ENCODE measurements around the gene FOXA3. TPM values are rescaled to one million over a fixed set of nuclear protein-coding genes. Genes with fewer than 3 reads are reported as not detected.

FOXA3 gene
- polyA plus RNA-seq, 1 donor (not counting 4 experiments of a cell fraction or from before 2014, with no cell fraction given): not detected

DNA sequence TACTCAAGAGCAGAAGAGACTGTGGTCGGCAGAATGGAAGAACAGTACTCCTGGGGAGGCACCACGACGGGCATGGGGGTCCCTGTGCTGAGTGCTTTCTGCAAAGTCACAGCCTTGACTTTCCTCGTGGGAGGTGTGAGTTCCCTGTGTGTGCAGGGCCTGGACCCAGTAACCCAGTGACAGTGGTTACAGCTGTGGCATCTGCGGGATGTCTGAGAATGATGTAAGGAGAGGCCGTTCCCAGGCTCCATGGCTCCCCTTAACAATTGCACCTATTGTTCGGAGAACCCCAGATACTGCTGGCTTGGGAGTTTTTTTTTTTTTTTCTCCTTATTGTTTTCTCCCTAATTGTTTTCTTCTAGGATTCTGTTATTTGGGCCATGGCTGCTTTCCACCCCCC is 55.6 kb downstream of the FOXA3 start:
- Histone ChIP-seq H3K9me3 (ENCODE audit: control insufficient read depth, low read depth, low read length) (no peaks in the 10 kb centered on the region), H2AFZ (ENCODE audit: control insufficient read depth, low read length) (no peak overlapping the region), H3K36me3 (ENCODE audit: control insufficient read depth in 2 of 2, extremely low read depth in 1 of 2, insufficient read depth in 2 of 2, low read length in 2 of 2) (no peaks in the 10 kb centered on the region), H3K27ac (ENCODE audit: control insufficient read depth, insufficient read depth, low read length) (no peak overlapping the region), H3K4me2 (ENCODE audit: control insufficient read depth, extremely low read depth, insufficient read depth, low read depth, low read length) (no peak overlapping the region), H3K4me3 (ENCODE audit: control insufficient read depth in 2 of 3, extremely low read depth in 1 of 3, insufficient read depth in 2 of 3, low read depth in 1 of 3, low read length in 3 of 3) (no peak overlapping the region), H3K9ac (ENCODE audit: control insufficient read depth, extremely low read depth, insufficient read depth, low read length) (no peak overlapping the region), H3K9me1 (ENCODE audit: control insufficient read depth, extremely low read depth, insufficient read depth, low read length) (no peaks in the 10 kb centered on the region), H4K20me1 (ENCODE audit: control insufficient read depth, extremely low read depth, insufficient read depth, low read length) (no peaks in the 10 kb centered on the region), H3K4me1 (ENCODE audit: control insufficient read depth, extremely low read depth, insufficient read depth, low read length) (no peaks in the 10 kb centered on the region), H3K79me2 (ENCODE audit: control insufficient read depth, insufficient read depth, low read length) (no peaks in the 10 kb centered on the region), H3K27me3 (ENCODE audit: control insufficient read depth, extremely low read depth, insufficient read depth, low read length) (peaks cover 12% of the 10 kb centered on the region)
- FAIRE-seq (no peak), DNase-seq (ENCODE audit: low read depth, low spot score) (no peak)
- TF ChIP-seq EZH2 (IDR thresholded peaks at IDR 0.05; ENCODE audit: low read length): no peak
- TF ChIP-seq, protein P1, sequence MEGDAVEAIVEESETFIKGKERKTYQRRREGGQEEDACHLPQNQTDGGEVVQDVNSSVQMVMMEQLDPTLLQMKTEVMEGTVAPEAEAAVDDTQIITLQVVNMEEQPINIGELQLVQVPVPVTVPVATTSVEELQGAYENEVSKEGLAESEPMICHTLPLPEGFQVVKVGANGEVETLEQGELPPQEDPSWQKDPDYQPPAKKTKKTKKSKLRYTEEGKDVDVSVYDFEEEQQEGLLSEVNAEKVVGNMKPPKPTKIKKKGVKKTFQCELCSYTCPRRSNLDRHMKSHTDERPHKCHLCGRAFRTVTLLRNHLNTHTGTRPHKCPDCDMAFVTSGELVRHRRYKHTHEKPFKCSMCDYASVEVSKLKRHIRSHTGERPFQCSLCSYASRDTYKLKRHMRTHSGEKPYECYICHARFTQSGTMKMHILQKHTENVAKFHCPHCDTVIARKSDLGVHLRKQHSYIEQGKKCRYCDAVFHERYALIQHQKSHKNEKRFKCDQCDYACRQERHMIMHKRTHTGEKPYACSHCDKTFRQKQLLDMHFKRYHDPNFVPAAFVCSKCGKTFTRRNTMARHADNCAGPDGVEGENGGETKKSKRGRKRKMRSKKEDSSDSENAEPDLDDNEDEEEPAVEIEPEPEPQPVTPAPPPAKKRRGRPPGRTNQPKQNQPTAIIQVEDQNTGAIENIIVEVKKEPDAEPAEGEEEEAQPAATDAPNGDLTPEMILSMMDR (optimal IDR thresholded peaks at IDR 0.05 in 1 of 3, IDR thresholded peaks at IDR 0.05 in 1 of 3, conservative IDR thresholded peaks at IDR 0.05 in 1 of 3; ENCODE audit: extremely low read depth in 1 of 3, insufficient read depth in 2 of 3, low read length in 3 of 3): no peak
- dilution Hi-C loops (cut with MboI; ENCODE audit: extremely low pct_ligation_motif_present, low sequenced_read_pairs): no loop called here

DNA sequence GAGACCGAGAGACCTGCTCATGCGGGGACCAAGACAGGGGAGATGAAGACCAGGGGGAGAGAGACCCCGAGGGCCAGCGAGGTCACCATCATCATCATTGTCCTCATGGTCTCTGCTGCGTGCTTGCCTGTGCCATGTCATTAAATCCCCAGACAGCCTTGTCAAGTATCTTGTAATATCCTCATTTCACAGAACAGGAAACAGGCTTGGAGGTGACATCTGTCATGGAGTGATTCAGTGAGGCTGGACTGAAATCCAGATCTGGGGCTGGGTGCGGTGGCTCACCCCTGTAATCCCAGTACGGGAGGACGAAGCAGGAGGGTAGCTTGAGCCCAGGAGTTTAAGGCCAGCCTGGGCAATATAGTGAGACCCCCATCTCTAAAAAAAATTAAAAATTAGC is 56.3 kb downstream of the FOXA3 start:
- peaks cover 12% of the 10 kb centered on the region for H3K27me3 ChIP-seq (ENCODE audit: control insufficient read depth, extremely low read depth, insufficient read depth, low read length)
- dilution Hi-C loops (cut with MboI; ENCODE audit: extremely low pct_ligation_motif_present, low sequenced_read_pairs): no loop called here
- no peaks in the 10 kb centered on the region for H3K9me3 ChIP-seq (ENCODE audit: control insufficient read depth, low read depth, low read length)
- H3K4me2 ChIP-seq (ENCODE audit: control insufficient read depth, extremely low read depth, insufficient read depth, low read depth, low read length): no peak overlapping the region
- H3K79me2 ChIP-seq (ENCODE audit: control insufficient read depth, insufficient read depth, low read length): no peaks in the 10 kb centered on the region
- no peaks in the 10 kb centered on the region for H3K36me3 ChIP-seq (ENCODE audit: control insufficient read depth in 2 of 2, extremely low read depth in 1 of 2, insufficient read depth in 2 of 2, low read length in 2 of 2)
- H3K4me3 ChIP-seq (ENCODE audit: control insufficient read depth in 2 of 3, extremely low read depth in 1 of 3, insufficient read depth in 2 of 3, low read depth in 1 of 3, low read length in 3 of 3): no peak overlapping the region
- H4K20me1 ChIP-seq (ENCODE audit: control insufficient read depth, extremely low read depth, insufficient read depth, low read length): no peaks in the 10 kb centered on the region
- H3K27ac ChIP-seq (ENCODE audit: control insufficient read depth, insufficient read depth, low read length): no peak overlapping the region
- H3K9me1 ChIP-seq (ENCODE audit: control insufficient read depth, extremely low read depth, insufficient read depth, low read length): no peaks in the 10 kb centered on the region
- no peaks in the 10 kb centered on the region for H3K4me1 ChIP-seq (ENCODE audit: control insufficient read depth, extremely low read depth, insufficient read depth, low read length)
- H3K9ac ChIP-seq (ENCODE audit: control insufficient read depth, extremely low read depth, insufficient read depth, low read length): no peak overlapping the region
- DNase-seq (ENCODE audit: low read depth, low spot score) (no peak), FAIRE-seq (no peak)
- TF ChIP-seq, protein P1 (optimal IDR thresholded peaks at IDR 0.05 in 1 of 3, IDR thresholded peaks at IDR 0.05 in 1 of 3, conservative IDR thresholded peaks at IDR 0.05 in 1 of 3; ENCODE audit: extremely low read depth in 1 of 3, insufficient read depth in 2 of 3, low read length in 3 of 3): no peak
- TF ChIP-seq EZH2 (IDR thresholded peaks at IDR 0.05; ENCODE audit: low read length): no peak
- H2AFZ ChIP-seq (ENCODE audit: control insufficient read depth, low read length): no peak overlapping the region

Measured in keratinocyte (primary cell).